ENCODE measurements around the gene ZSCAN10.
"Not testable (repeated sequence)": the region's sequence is repeated elsewhere in the genome, so short reads cannot be mapped to it uniquely, and the experiment has no call there.

ZSCAN10 gene

DNA sequence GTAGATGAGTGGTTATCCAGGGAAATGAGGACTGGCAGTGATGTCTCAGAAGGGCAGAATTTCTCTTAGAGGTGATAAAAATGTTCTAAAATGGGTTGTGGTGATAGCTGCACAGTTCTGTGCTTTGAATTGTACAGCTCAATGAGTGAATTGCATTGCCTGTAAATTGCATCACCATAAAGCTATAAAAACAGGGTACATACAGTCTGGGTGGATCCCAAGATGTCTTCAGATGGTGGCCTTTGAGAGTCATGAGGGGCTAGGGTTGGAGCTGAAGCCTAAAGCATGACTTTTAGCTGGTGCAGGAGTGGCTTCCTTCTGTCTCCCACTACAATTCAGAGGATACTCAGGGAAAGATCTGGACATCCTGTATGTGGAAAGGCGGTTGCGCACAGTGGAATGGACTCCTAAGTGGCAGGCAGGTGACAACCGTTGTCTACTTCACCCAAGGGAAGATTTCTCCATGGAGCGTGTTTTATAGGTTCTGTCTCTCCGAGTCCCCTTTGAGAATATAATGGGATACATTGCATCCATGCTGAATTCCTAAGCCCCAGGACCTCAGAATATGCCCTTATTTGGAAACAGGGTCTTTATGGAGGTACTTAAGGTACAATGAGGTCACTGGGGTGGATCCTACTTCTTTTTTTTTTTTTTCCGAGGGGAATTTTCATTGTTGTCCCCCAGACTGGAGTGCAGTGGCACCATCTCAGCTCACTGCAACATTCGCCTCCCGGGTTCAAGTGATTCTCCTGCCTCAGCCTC is 35.3 kb downstream of the ZSCAN10 start:
- no peak for DNase-seq (ENCODE audit: low read depth)

DNA sequence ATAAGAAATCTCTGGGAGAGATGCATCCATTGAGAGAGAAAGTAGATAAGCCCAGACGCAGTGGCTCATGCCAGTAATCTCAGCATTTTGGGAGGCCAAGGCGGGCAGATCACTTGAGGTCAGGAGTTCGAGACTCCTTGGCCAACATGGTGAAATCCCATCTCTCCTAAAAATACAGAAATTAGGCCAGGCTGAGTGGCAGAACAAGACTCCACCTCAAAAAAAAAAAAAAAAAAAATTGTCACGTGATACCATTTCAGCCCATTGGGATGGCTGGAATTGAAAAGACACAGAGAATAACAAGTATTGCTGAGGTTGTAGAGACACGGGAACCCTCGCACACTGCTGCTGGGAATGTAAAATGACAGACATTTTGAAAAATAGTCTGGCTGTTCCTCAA is 36.5 kb downstream of the ZSCAN10 start:
- DNase-seq (ENCODE audit: low read depth): no peak

DNA sequence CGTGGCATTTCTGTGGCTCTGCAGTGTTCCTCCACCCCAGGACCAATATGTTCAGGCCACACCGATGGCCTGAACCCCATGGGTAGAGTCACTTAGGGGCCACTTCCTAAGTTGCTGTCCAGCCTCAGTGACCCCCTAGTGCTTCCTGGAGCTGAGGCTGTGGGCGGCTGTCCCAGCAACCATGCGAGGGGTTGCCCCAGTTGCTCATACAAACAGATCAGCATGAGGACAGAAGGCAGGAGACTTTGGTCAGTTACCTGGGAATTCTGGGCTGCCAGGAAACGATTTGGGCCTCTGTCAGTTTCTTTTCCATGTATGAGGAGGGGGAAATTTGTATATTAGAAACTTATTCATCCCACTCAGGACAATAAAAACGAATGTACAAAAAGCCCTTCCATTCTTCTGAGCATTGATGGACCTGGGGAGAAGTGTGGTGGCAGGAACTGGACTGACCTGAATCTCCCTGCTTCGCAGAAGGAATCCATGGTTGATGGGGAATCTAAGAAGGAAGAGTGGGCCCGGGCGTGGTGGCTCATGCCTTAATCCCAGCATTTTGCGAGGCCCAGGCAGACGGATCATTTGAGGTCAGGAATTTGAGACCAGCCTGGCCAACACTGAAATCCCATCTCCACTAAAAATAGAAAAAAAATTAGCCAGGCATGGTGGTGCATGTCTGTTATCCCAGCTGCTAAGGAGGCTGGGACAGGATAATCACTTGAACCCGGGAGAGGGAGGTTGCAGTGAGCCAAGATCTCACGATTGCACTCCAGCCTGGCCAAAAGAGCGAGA is 38.6 kb downstream of the ZSCAN10 start:
- DNase-seq (ENCODE audit: low read depth): no peak

DNA sequence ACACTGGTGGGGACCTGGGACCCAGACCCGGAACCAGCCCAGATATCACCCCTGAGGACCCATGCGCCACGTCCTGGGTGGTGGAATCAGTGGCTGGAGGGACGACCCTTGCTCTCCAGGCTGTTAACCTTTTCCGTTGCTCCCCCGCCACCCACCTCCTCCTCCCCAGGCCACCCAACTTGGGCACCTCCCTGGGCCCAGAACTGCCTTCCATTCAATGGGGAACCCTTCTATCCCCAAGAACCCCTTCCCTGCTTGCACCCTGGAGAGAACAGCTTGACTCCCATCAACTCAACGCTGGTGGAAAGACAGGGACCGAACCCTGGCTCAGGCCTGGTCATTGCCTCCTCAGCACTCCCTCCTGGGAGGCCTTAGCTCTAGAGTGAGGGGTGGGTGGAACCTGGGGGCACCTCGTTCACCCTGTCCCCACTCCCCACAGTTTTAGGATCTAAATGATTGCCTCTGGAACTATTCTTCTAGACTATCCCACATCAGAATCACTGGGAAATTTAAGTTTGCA is 39.3 kb downstream of the ZSCAN10 start:
- no peak for DNase-seq (ENCODE audit: low read depth)

DNA sequence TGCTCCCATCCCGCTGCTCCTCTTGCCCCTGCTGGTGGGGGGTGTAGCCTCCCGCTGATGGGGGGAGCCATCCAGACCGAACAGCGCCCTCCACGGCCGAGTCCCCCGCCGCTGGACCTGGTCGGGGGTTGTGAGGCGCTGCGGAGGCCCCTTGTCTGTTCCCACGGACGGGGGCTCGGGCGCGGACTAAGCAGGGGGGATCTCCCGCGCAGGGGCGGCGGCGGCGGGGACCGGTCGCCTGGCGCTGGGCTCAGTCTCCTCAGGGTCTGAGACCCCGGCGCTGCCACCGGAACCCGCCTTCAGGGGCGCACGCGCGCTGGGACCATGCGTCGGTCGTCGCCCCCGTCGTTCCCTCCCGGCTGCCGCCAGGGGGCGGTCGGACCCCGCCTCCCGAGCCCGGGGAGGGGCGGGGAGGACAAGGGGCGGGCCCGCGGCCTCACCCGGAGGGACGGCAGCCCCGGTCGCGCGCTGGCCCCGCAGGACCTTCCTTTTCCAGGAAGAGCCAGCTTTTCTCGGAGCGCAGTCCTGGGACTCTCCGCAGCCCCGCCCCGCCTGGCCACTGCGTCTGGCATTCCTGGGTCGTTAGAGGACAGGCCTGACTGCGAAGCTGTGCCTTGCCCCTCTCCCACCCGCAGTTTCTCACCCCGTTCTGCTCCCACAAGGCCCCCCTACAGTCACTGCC is 39.9 kb downstream of the ZSCAN10 start:
- DNase-seq (ENCODE audit: low read depth): peak; percentile 83

DNA sequence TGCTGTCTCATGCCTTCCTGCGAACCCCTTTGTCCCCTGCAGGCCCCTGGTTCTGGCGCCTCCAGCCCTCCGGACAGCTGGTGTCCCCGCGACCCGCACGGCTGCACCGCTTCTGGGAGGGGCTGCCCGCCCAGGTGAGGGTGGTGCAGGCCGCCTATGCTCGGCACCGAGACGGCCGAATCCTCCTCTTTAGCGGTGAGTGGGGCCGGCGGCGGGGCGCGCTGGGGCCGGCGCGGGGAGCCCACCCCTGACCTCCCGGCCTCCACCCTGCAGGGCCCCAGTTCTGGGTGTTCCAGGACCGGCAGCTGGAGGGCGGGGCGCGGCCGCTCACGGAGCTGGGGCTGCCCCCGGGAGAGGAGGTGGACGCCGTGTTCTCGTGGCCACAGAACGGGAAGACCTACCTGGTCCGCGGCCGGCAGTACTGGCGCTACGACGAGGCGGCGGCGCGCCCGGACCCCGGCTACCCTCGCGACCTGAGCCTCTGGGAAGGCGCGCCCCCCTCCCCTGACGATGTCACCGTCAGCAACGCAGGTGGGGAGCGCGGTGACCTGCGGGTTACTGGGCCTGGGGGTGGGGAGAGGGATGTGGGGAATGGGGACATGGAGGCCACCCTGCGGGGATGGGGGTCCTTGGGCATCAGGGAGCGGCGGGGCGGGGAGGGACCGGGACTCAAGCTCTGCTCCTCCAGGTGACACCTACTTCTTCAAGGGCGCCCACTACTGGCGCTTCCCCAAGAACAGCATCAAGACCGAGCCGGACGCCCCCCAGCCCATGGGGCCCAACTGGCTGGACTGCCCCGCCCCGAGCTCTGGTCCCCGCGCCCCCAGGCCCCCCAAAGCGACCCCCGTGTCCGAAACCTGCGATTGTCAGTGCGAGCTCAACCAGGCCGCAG is 40.7 kb downstream of the ZSCAN10 start:
- DNase-seq (ENCODE audit: low read depth): no peak

DNA sequence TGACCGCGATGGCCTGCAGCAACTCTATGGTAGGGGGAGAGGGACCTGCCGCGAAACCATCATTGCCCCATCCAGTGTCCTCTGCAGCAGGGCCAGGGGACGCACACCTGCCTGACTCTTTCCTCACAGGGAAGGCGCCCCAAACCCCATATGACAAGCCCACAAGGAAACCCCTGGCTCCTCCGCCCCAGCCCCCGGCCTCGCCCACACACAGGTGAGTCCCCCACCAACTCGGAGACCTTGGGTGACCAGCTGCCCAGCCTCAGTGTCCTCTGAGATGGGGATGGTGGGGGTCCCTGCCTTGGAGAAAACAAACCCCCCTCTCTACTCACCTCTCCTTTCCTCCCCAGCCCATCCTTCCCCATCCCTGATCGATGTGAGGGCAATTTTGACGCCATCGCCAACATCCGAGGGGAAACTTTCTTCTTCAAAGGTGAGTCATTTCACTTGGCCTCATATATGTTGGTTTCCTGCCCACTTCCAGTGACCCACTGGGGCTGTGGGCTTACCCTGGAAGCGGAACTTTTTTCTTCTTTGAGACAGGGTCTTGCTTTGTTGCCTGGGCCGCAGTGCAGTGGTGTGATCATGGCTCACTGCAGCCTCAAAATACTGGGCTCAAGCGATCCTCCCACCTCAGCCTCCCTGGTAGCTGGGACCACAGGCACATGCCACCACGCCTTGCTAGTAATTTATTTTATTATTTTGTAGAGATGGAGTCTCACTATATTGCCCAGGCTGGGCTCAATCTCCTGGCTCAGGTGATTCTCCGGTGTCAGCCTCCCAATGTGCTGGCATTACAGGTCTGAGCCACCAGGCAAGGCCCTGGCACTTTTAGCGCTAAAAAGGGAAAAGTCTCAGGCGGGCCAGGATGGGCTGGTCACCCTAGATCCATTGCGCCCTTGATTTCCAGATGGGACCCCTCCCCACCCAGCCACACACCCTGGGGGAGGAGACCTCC is 41.6 kb downstream of the ZSCAN10 start:
- no peak for DNase-seq (ENCODE audit: low read depth)

DNA sequence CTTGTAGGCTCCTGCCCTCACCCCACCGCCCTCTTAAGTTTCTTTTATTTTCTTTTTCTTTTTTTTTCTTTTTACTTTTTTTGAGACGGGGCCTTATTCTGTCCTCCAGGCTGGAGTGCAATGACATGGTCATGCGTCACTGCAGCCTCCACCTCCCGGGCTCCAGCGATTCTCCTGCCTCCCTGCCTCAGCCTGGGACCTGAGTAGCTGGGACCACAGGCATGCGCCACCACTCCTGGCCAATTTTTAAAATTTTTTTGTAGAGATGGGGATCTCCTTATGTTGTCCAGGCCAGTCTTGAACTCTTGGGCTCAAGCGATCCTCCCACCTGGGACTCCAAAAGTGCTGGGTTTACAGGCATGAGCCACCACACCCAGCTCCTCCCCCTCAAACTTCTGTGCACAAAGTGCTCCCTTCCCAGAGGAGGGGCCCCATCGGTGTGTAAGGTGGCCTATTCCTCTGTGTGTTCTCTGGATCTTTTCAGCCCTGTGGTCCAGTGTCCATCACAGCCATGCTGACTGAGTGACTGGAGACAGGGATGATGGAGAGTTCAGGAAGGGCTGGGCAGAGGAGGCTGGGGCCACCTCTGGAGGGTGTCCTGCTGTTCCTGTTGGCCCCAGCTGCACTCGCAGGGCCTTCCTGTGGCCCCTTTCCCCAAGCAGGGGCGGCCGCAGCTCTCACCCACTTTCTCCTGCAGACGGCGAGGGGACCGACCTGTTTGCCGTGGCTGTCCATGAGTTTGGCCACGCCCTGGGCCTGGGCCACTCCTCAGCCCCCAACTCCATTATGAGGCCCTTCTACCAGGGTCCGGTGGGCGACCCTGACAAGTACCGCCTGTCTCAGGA is 42.5 kb downstream of the ZSCAN10 start:
- no peak for DNase-seq (ENCODE audit: low read depth)

DNA sequence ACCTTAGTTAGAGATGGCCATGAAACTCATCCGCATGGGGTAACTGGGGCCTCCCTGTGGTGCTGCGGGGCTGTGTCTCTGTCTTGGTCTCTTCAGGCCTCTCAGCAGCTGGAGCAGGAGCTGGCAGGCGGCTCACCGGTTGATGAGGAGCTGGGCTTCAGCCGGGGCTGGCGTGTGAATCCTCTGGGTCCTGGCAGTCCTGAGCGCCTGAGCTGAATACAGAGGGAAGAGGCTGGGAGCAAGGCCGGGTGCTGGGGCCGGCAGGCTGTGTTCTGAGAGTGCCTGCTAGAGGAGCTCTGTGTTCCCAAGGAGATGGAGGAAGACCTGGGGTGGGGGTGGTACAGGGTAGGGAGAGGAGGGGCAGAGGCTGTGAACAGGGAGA is 43.4 kb downstream of the ZSCAN10 start:
- DNase-seq (ENCODE audit: low read depth): not testable (repeated sequence)

DNA sequence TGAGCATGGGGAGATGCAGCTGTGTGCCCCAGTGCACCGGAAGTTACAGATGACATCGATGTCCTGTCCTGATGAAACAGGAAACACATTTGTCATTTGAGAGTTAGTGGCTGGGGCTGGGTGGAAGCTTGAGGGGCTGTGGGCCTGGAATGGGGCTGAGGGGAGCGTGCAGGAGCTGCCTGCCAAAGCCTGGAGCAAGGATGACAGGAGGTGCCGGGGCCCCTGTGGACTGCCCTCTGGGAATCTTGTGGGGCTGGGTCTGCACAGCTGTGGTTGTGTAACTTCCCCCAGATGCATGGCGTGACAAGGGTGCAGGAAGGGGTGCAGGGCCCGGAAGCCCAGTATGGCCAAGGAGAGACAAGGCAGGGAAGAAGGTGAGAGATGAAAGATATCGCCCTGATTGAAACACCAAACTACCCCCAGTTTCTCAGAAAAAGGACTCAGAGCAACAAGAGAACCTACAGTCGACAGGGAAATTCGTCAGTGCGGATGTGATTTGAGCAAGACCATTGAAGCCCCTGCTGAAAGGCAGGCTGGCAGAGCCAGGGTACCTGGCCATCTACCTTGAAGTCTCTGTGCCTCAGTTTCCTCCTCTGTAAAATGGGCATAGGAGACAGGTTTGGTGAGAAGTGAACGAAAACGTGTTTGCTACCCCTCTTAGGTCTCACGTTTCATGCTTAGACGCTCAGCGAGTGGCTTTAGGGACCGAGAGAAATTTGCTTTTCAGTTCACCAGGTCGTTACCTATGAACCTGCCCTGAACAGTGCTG is 43.9 kb downstream of the ZSCAN10 start:
- DNase-seq (ENCODE audit: low read depth): no peak

DNA sequence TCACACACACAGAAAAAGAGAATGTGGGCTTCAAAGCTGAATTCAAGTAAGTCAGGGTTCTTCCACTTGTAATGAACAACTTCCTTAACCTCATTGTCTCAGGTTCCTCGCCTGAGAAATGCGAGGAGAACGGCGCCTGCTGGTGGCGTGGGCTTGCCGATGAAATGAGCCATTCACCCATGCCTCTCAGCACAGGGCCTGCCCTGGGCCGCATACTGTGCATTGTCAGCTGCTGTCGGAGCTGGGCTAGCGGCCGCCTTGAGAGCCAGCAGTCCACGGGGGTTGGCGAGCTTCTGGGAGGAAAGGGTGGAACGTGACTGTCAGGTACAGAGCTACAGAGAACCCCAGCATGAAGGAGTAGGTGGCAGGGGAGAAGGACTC is 45.8 kb downstream of the ZSCAN10 start:
- not testable (repeated sequence) for DNase-seq (ENCODE audit: low read depth)

DNA sequence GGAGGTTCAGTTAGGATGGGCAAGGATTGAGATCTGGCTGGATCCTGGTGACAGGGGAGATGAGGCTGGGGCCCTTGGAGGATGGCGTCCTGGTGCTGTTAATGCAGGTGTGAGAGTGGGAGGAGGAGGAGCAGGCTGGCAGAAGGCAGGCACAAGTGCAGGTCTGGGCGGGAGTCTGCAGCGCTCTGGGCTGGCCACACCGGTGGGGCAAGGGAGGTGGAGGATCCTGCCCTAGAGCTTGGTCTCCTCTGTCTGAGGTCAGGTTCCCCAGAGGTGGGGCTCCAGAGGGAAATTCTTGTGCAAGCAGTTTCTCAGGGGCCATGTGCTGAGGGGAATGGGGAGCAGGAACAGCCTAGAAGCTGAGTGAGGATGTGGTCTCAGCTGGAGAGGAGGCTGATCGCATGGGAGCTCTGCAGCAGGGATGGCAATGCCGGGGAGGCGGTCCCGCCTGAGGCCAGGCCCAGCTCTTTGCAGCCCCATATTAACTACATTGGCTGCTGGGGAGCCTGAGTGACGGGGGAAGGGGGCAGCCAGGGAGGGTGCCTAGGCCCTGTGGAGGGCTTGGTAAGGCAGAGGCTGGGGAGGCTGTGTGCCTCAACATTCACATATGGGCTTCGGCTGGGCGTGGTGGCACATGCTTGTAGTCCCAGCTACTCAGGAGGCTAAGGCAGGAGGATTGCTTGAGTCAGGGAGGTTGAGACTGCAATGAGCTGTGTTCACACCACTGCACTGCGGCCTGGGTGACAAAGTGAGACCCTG is 46.3 kb downstream of the ZSCAN10 start:
- DNase-seq (ENCODE audit: low read depth): not testable (repeated sequence)

DNA sequence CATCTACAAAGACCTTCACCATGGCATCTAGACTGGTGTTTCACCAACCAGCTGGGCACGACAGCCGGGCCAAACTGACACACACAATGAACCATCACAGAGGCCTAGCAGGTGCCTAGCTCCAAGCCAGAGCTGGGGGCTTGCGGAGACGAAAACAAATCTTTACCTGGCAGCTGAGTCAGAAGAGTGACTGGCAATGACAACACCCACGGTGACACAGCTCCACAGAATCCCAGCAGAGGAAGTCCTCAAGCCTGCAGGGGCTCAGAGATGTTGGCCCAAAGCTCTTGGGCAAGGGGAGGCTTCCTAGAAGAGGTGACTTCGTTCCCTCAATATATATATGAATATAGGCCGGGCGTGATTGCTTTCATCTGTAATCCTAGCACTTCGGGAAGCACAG is 47.6 kb downstream of the ZSCAN10 start:
- DNase-seq (ENCODE audit: low read depth): no peak

DNA sequence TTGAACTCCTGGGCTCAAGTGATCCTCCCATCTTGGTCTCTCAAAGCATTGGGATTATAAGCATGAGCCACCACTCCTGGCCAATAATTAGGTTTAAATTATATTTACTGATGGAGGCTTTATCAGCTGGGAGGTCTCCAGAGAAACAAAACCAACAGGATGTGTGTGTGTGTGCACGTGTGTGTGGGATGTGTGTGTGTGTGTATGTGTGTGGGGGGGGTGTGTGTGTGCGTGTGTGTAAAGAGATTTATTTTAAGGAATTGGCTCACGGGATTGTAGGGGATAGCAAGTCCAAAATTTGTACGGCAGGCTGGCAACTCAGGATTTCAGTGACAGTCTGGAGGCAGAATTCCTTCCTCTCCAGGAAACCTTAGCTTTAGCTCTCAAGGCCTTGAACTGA is 48.1 kb downstream of the ZSCAN10 start:
- DNase-seq (ENCODE audit: low read depth): no peak

DNA sequence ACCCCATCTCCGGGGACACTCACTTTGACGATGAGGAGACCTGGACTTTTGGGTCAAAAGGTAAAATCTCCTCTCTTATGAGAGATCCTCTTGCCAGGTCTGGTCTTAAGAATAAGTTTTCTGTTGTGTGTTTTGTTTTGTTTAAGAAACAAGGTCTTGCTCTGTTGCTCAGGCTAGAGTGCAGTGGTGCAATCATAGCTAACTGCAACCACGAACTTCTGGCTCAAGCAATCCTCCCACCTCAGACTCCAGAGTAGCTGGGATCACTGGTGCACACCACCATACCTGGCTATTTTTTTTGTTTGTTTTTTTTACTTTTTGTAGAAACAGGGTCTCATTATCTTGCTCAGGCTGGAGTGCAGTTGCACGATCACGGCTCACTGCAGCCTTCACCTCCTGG is 48.6 kb downstream of the ZSCAN10 start:
- no peak for DNase-seq (ENCODE audit: low read depth)

DNA sequence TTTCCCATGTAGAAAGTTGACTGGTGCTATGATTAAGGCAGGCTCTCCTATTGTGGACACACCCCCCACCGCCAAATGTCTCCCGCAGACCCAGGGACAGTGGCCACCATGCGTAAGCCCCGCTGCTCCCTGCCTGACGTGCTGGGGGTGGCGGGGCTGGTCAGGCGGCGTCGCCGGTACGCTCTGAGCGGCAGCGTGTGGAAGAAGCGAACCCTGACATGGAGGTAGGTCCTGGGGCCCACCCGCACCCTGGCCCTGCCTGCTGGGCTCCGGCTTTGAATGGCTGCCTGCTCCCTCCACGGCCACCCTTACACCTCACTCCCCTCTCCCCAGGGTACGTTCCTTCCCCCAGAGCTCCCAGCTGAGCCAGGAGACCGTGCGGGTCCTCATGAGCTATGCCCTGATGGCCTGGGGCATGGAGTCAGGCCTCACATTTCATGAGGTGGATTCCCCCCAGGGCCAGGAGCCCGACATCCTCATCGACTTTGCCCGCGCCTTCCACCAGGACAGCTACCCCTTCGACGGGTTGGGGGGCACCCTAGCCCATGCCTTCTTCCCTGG is 49.1 kb downstream of the ZSCAN10 start:
- DNase-seq (ENCODE audit: low read depth): no peak

DNA sequence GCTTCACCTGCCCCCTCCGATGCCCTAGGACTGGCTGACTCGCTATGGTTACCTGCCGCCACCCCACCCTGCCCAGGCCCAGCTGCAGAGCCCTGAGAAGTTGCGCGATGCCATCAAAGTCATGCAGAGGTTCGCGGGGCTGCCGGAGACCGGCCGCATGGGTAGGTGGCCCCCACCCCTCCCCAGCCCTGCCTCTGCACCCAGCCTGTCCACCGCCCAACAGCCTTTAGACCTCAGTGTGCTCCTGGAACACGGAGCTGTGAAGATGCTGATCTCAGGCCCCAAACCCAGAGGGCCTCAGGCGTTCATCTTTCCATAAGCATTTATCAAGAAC is 51.7 kb downstream of the ZSCAN10 start:
- no peak for DNase-seq (ENCODE audit: low read depth)
